WTC11 (cell line): ENCODE results near the gene OSBP2. TPM values are rescaled to one million over a fixed set of nuclear protein-coding genes. Genes with fewer than 3 reads are reported as not detected.

ENCODE experiments used
- ARID4B ChIP-seq: sonication (generic); formaldehyde crosslinking; IDR thresholded peaks from 2 replicates; pipeline ENCODE4 v1.8.0; 2023; ENCODE audit warnings: missing genetic modification reagents, mild to moderate bottlenecking, borderline replicate concordance
- ATF1 ChIP-seq: sonication (generic); formaldehyde crosslinking; IDR thresholded peaks from 2 replicates; pipeline ENCODE4 v1.8.1; 2023; ENCODE audit warnings: mild to moderate bottlenecking, moderate library complexity, missing genetic modification reagents
- CBFB ChIP-seq: sonication (generic); formaldehyde crosslinking; IDR thresholded peaks from 2 replicates; pipeline ENCODE4 v1.8.1; 2022; ENCODE audit warnings: mild to moderate bottlenecking, low read depth, missing genetic modification reagents
- CREM ChIP-seq: sonication (generic); formaldehyde crosslinking; IDR thresholded peaks from 2 replicates; pipeline ENCODE4 v1.8.1; 2022; ENCODE audit warnings: mild to moderate bottlenecking, missing genetic modification reagents, moderate library complexity
- E2F1 ChIP-seq: sonication (generic); formaldehyde crosslinking; IDR thresholded peaks from 2 replicates; pipeline ENCODE4 v1.8.0; 2022; ENCODE audit warnings: mild to moderate bottlenecking, missing genetic modification reagents
- E2F5 ChIP-seq: sonication (generic); formaldehyde crosslinking; IDR thresholded peaks from 2 replicates; pipeline ENCODE4 v1.8.1; 2022; ENCODE audit warnings: mild to moderate bottlenecking, moderate library complexity, missing genetic modification reagents
- ELF4 ChIP-seq: sonication (generic); formaldehyde crosslinking; IDR thresholded peaks from 2 replicates; pipeline ENCODE4 v1.8.1; 2022; ENCODE audit warnings: low read depth, mild to moderate bottlenecking, moderate library complexity, missing genetic modification reagents
- FOXJ3 ChIP-seq: sonication (generic); formaldehyde crosslinking; IDR thresholded peaks from 2 replicates; pipeline ENCODE4 v1.9.0; 2021; ENCODE audit warnings: missing genetic modification reagents, mild to moderate bottlenecking, borderline replicate concordance
- FOXK1 ChIP-seq: sonication (generic); formaldehyde crosslinking; IDR thresholded peaks from 2 replicates; pipeline ENCODE4 v1.8.0; 2022; ENCODE audit warnings: mild to moderate bottlenecking, moderate library complexity, missing genetic modification reagents
- FOXP4 ChIP-seq: sonication (generic); formaldehyde crosslinking; IDR thresholded peaks from 2 replicates; pipeline ENCODE4 v1.8.0; 2022; ENCODE audit warnings: mild to moderate bottlenecking, missing genetic modification reagents
- IRF2 ChIP-seq: sonication (generic); formaldehyde crosslinking; IDR thresholded peaks from 2 replicates; pipeline ENCODE4 v1.8.0; 2022; ENCODE audit warnings: low read depth, missing genetic modification reagents, borderline replicate concordance
- JAZF1 ChIP-seq: fragments of 250-450 bp; sonication (Bioruptor Pico); IDR thresholded peaks from 2 replicates; pipeline ENCODE4 v1.9.0; 2021; ENCODE audit warnings: moderate library complexity, mild to moderate bottlenecking, inconsistent platforms
- JUN ChIP-seq: sonication (generic); formaldehyde crosslinking; IDR thresholded peaks from 2 replicates; pipeline ENCODE4 v1.8.0; 2023; ENCODE audit warnings: mild to moderate bottlenecking, missing genetic modification reagents
- MAX ChIP-seq: sonication (generic); formaldehyde crosslinking; IDR thresholded peaks from 2 replicates; pipeline ENCODE4 v1.8.0; 2022; ENCODE audit warnings: mild to moderate bottlenecking, missing genetic modification reagents
- MLX ChIP-seq: sonication (generic); formaldehyde crosslinking; IDR thresholded peaks from 2 replicates; pipeline ENCODE4 v1.8.1; 2023; ENCODE audit warnings: mild to moderate bottlenecking, missing genetic modification reagents, moderate library complexity
- MXD4 ChIP-seq: fragments of 250-450 bp; sonication (Bioruptor Pico); IDR thresholded peaks from 2 replicates; pipeline ENCODE4 v1.8.0; 2021; ENCODE audit warnings: mild to moderate bottlenecking, moderate library complexity, borderline replicate concordance
- SMAD3 ChIP-seq: sonication (generic); formaldehyde crosslinking; IDR thresholded peaks from 2 replicates; pipeline ENCODE4 v1.8.0; 2022; ENCODE audit warnings: missing genetic modification reagents, mild to moderate bottlenecking, borderline replicate concordance
- SP1 ChIP-seq: sonication (generic); formaldehyde crosslinking; conservative IDR thresholded peaks from 2 replicates; pipeline ENCODE4 v1.8.1; 2022; ENCODE audit warnings: missing genetic modification reagents
- TEAD4 ChIP-seq: sonication (generic); formaldehyde crosslinking; IDR thresholded peaks from 2 replicates; pipeline ENCODE4 v1.8.0; 2022; ENCODE audit warnings: mild to moderate bottlenecking, missing genetic modification reagents
- TP53 ChIP-seq: sonication (generic); formaldehyde crosslinking; IDR thresholded peaks from 2 replicates; pipeline ENCODE4 v1.8.1; 2023; ENCODE audit warnings: mild to moderate bottlenecking, missing genetic modification reagents
- ZBTB21 ChIP-seq: sonication (generic); formaldehyde crosslinking; IDR thresholded peaks from 2 replicates; pipeline ENCODE4 v1.8.1; 2023; ENCODE audit warnings: mild to moderate bottlenecking, missing genetic modification reagents, borderline replicate concordance
- ZBTB43 ChIP-seq: sonication (generic); formaldehyde crosslinking; IDR thresholded peaks from 2 replicates; pipeline ENCODE4 v1.8.1; 2023; ENCODE audit warnings: mild to moderate bottlenecking, missing genetic modification reagents
- ZNF138 ChIP-seq: sonication (generic); formaldehyde crosslinking; conservative IDR thresholded peaks from 2 replicates; pipeline ENCODE4 v1.8.1; 2022; ENCODE audit warnings: mild to moderate bottlenecking, moderate library complexity, missing genetic modification reagents
- ZNF219 ChIP-seq: sonication (generic); formaldehyde crosslinking; IDR thresholded peaks from 2 replicates; pipeline ENCODE4 v1.8.0; 2023; ENCODE audit warnings: missing genetic modification reagents, mild to moderate bottlenecking, borderline replicate concordance
- ZNF232 ChIP-seq: sonication (generic); formaldehyde crosslinking; IDR thresholded peaks from 2 replicates; pipeline ENCODE4 v1.8.0; 2022; ENCODE audit warnings: mild to moderate bottlenecking, missing genetic modification reagents
- total RNA-seq: library from RNA; stranded (reverse); gene quantifications from 3 replicates; pipeline ENCODE4 v1.2.3, GENCODE V29; 2021

The OSBP2 gene
- total RNA-seq, 1 experiment from 2014 or later, result 4.1 TPM

- TF ChIP-seq JUN (peak; percentile 92; the same call in 1 of the 2 replicates), MLX (CRISPR knock-in tag) (0 out of 2 replicates have a peak, but pooled peaks have one; percentile 58), ELF4 (peak; percentile 98), FOXK1 (peak; percentile 98), ZBTB21 (CRISPR knock-in tag) (peak; percentile 94), E2F5 (CRISPR knock-in tag) (peak; percentile 98), ARID4B (peak; percentile 99), ZNF219 (CRISPR knock-in tag) (peak; percentile 96; the same call in 1 of the 2 replicates), ZNF232 (CRISPR knock-in tag) (peak; percentile 98), ZNF138 (peak; percentile 91), JAZF1 (CRISPR knock-in tag) (no peak), E2F1 (CRISPR knock-in tag) (peak; percentile 94; the same call in 1 of the 2 replicates), CBFB (peak; percentile 96; the same call in 1 of the 2 replicates), TEAD4 (CRISPR knock-in tag) (peak; percentile 89; the same call in 1 of the 2 replicates), CREM (CRISPR knock-in tag) (peak; percentile 87), IRF2 (CRISPR knock-in tag) (0 out of 2 replicates have a peak, but pooled peaks have one; percentile 64), MXD4 (CRISPR knock-in tag) (no peak), ZBTB43 (CRISPR knock-in tag) (peak; percentile 98), SP1 (CRISPR knock-in tag) (peak; percentile 93), TP53 (CRISPR knock-in tag) (peak; percentile 99), ATF1 (peak; percentile 84; the same call in 1 of the 2 replicates), FOXJ3 (CRISPR knock-in tag) (no peak), FOXP4 (CRISPR knock-in tag) (peak; percentile 99), SMAD3 (CRISPR knock-in tag) (peak; percentile 95), MAX (CRISPR knock-in tag) (peak; percentile 90; the same call in 1 of the 2 replicates)
These were observed 107.8 kb downstream of the OSBP2 start (continued) for GRCh38 chr22:30802202-30803166.
